IPS-20b (cell line): ENCODE results near the gene SYMPK.

Experiments used
- H3K27ac ChIP-seq: one replicate; pipeline ENCODE4 v1.5.1; 2013; ENCODE audit warnings: low read length
- H3K27me3 ChIP-seq: 2 replicates; pipeline ENCODE4 v1.6.1; 2013; ENCODE audit warnings: mild to moderate bottlenecking, low read length, inconsistent platforms; ENCODE audit not compliant: insufficient read depth
- H3K36me3 ChIP-seq: 2 replicates; pipeline ENCODE4 v1.6.1; 2013; ENCODE audit warnings: low read depth, mild to moderate bottlenecking, inconsistent platforms, low read length, moderate library complexity; ENCODE audit not compliant: insufficient read depth
- H3K4me1 ChIP-seq: 2 replicates; pipeline ENCODE4 v1.6.1; 2013; ENCODE audit warnings: mild to moderate bottlenecking, control low read depth, inconsistent platforms, low read length, moderate library complexity; ENCODE audit not compliant: insufficient read depth
- H3K4me3 ChIP-seq: 2 replicates; pipeline ENCODE4 v1.5.1; 2013; ENCODE audit warnings: mild to moderate bottlenecking, low read length, inconsistent platforms
- H3K9ac ChIP-seq: 2 replicates; pipeline ENCODE4 v1.6.1; 2013; ENCODE audit warnings: low read depth, mild to moderate bottlenecking, inconsistent platforms, low read length, moderate library complexity
- H3K9me3 ChIP-seq: 2 replicates; pipeline ENCODE4 v1.6.1; 2013; ENCODE audit warnings: mild to moderate bottlenecking, low read depth, low read length, inconsistent platforms; ENCODE audit not compliant: insufficient read depth

SYMPK gene

DNA sequence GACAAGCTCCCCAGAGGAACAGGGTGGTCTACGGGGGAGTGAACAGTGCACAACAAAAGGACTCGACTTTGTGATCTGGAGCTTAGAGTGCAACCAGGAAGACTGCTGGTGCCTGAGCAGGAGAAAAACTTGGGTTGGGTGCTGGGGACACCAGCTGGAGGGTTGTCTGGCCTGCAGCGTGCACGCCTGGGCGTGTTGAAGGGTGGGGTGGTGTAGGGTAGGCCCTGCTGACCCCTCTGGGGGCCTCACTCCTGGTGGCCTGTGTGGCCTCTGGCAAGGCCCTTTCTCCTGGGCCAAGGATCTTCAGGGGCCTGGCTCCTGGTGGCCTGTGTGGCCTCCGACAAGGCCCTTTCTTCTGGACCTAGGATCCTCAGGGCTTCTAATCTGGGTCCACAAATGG, 43.2 kb downstream of the SYMPK start:
- no peak overlapping the region for H3K9ac ChIP-seq
- peaks cover 52% of the 10 kb centered on the region for H3K36me3 ChIP-seq
- H3K27me3 ChIP-seq: no peaks in the 10 kb centered on the region
- no peak overlapping the region for H3K4me3 ChIP-seq
- H3K4me1 ChIP-seq: peaks cover 11% of the 10 kb centered on the region; the same call in 1 of the 2 replicates
- H3K27ac ChIP-seq: no peak overlapping the region
- no peaks in the 10 kb centered on the region for H3K9me3 ChIP-seq

- Histone ChIP-seq H3K27me3 (no peaks in the 10 kb centered on the region), H3K36me3 (peaks cover 33% of the 10 kb centered on the region), H3K27ac (peak overlapping the region; percentile 57), H3K4me3 (peak overlapping the region; percentile 41; the same call in 1 of the 2 replicates), H3K4me1 (peaks cover 17% of the 10 kb centered on the region; the same call in 1 of the 2 replicates), H3K9ac (peak overlapping the region; percentile 53; the same call in 1 of the 2 replicates), H3K9me3 (no peaks in the 10 kb centered on the region)
These were observed 45.1 kb downstream of the SYMPK start for GRCh38 chr19:45817725-45818301.

DNA sequence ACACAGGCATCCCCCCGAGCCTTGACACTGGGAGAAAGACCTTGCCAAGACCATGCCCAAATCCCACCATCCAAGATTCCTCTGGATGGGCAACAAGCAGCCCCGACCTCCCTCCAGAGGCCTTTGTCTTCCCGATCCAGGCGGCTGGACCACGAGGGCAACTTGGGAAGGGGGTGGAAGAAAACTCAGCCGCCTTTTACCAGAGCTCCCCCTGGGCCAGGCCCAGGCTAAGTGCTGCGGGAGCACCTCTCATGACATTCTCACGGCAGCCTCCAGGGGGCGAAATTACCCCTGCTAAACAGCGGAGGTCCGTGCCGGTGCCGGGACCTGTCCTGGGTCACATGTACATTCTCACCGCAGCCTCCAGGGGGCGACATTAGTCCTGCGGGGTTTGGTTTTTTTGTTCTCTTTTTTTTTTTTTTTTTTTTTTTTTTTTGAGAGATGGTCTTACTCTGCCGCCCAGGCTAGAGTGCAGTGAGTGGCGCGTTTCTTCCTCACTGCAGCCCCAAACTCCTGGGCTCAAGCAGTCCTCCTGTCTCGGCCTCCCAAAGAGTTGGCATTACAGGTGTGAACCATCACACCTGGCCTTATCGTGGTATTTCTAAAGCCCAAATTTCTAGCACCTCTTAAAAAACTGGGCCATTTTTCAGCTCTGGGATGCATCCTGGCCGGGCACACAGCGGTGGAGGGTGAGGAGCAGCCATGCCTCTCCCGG, 45.8 kb downstream of the SYMPK start:
- H3K4me3 ChIP-seq: peak overlapping the region; percentile 79
- H3K27ac ChIP-seq: peak overlapping the region; percentile 57
- H3K27me3 ChIP-seq: no peaks in the 10 kb centered on the region
- peaks cover 17% of the 10 kb centered on the region; the same call in 1 of the 2 replicates for H3K4me1 ChIP-seq
- H3K9ac ChIP-seq: peak overlapping the region; percentile 79; the same call in 1 of the 2 replicates
- peaks cover 27% of the 10 kb centered on the region for H3K36me3 ChIP-seq
- no peaks in the 10 kb centered on the region for H3K9me3 ChIP-seq

- H3K9ac ChIP-seq: peak overlapping the region; percentile 79
- H3K27me3 ChIP-seq: no peaks in the 10 kb centered on the region
- peak overlapping the region; percentile 79 for H3K4me3 ChIP-seq
- peak overlapping the region; percentile 22 for H3K27ac ChIP-seq
- H3K36me3 ChIP-seq: peaks cover 21% of the 10 kb centered on the region
- H3K9me3 ChIP-seq: no peaks in the 10 kb centered on the region
- H3K4me1 ChIP-seq: peaks cover 17% of the 10 kb centered on the region; the same call in 1 of the 2 replicates
These were observed 46.5 kb downstream of the SYMPK start for GRCh38 chr19:45816236-45817009.

DNA sequence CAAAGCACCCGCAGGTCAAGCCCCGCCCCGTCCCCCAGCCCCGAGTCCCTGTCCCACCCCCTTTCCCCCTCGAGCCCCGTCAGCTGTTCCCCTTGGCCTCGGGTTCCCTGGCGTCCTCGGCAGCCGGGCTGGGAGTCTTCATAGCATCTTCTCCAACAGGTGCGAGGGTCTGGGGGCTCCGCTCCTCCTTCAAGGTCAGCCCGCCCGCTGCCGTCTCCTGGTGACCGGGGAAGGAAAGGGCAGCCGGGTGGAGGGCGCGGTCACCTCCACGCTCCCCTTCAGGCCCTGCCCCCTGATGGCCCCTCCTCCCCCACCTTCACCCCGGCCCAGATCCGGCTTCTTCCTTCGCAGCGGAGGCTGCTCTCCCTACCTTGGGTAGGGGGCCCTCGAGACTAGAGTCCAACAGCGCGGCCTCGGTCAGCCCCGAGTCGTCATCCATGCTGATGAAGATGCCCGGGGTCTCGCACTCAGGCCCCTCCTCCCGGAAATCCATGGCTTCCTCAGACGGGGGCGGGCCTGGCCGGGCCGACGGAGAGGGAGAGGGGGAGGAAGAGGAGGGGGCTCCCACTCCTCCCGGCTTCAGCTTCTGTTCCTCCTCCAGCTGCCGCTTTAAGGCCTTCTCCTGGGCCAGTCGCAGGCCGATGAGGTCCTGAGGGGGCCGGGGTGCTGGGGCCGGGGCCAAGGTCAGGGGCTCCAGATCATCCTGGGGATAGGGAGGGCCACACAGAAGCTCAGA, 47.3 kb downstream of the SYMPK start:
- Histone ChIP-seq H3K4me3 (peak overlapping the region; percentile 79), H3K9me3 (no peaks in the 10 kb centered on the region), H3K27ac (peak overlapping the region; percentile 42), H3K36me3 (peaks cover 14% of the 10 kb centered on the region), H3K27me3 (no peaks in the 10 kb centered on the region), H3K4me1 (peaks cover 17% of the 10 kb centered on the region; the same call in 1 of the 2 replicates), H3K9ac (peak overlapping the region; percentile 79)

- H3K27me3 ChIP-seq: no peaks in the 10 kb centered on the region
- H3K36me3 ChIP-seq: peaks cover 8% of the 10 kb centered on the region
- H3K27ac ChIP-seq: peak within 1 kb of the TSS; percentile 42
- H3K4me1 ChIP-seq: peaks cover 17% of the 10 kb centered on the region; the same call in 1 of the 2 replicates
- peak within 1 kb of the TSS; percentile 79 for H3K9ac ChIP-seq
- H3K9me3 ChIP-seq: no peaks in the 10 kb centered on the region
- peak within 1 kb of the TSS; percentile 79 for H3K4me3 ChIP-seq
These were observed 48.0 kb downstream of the SYMPK start, which contains the start of gene RSPH6A for GRCh38 chr19:45814851-45815480. Gene RSPH6A, minus strand, starts transcription at chr19:45815308. Its CDS starts 132 bp downstream, at chr19:45815176.

- Histone ChIP-seq H3K4me1 (peaks cover 17% of the 10 kb centered on the region; the same call in 1 of the 2 replicates), H3K4me3 (peak overlapping the region; percentile 79; the same call in 1 of the 2 replicates), H3K27me3 (no peaks in the 10 kb centered on the region), H3K9ac (peak overlapping the region; percentile 79; the same call in 1 of the 2 replicates), H3K36me3 (peaks cover under 1% of the 10 kb centered on the region; the same call in 1 of the 2 replicates), H3K27ac (no peak overlapping the region), H3K9me3 (no peaks in the 10 kb centered on the region)
These were observed 48.7 kb downstream of the SYMPK start for GRCh38 chr19:45814166-45814780.

GRCh38 chr19:45812297-45812696, 50.6 kb downstream of the SYMPK start:
- Histone ChIP-seq H3K36me3 (no peaks in the 10 kb centered on the region), H3K9me3 (no peaks in the 10 kb centered on the region), H3K4me1 (peaks cover 6% of the 10 kb centered on the region; the same call in 1 of the 2 replicates), H3K9ac (no peak overlapping the region), H3K27ac (no peak overlapping the region), H3K4me3 (no peak overlapping the region), H3K27me3 (no peaks in the 10 kb centered on the region)

- peaks cover 6% of the 10 kb centered on the region for H3K27me3 ChIP-seq
- no peak overlapping the region for H3K9ac ChIP-seq
- no peaks in the 10 kb centered on the region for H3K36me3 ChIP-seq
- no peak overlapping the region for H3K27ac ChIP-seq
- peaks cover 5% of the 10 kb centered on the region; the same call in 1 of the 2 replicates for H3K4me1 ChIP-seq
- no peaks in the 10 kb centered on the region for H3K9me3 ChIP-seq
- no peak overlapping the region for H3K4me3 ChIP-seq
These were observed 53.2 kb downstream of the SYMPK start for GRCh38 chr19:45809643-45810159.

- Histone ChIP-seq H3K4me3 (no peak overlapping the region), H3K27me3 (peaks cover 6% of the 10 kb centered on the region), H3K27ac (no peak overlapping the region), H3K4me1 (no peaks in the 10 kb centered on the region; the same call in 1 of the 2 replicates), H3K36me3 (no peaks in the 10 kb centered on the region), H3K9me3 (no peaks in the 10 kb centered on the region), H3K9ac (no peak overlapping the region)
These were observed 57.2 kb downstream of the SYMPK start for GRCh38 chr19:45805719-45806118.
